Stimulated activated CD4-positive, alpha-beta T cell treated with anti-CD3 and anti-CD28 coated beads, TNF-alpha, amount 100 ng/mL, for 48 hours (primary cell): ENCODE data around the gene EMC10.
"Not testable (repeated sequence)": the region's sequence is repeated elsewhere in the genome, so short reads cannot be mapped to it uniquely, and the experiment has no call there.

Source experiments
- DNase-seq, 3 donors: peaks; one replicate each; pipeline ENCODE4 v3.0.0-alpha.2; 2020; ENCODE audit warnings: low read depth in 3 of 3

EMC10 gene

GRCh38 chr19:50513746-50514345, 37.5 kb downstream of the EMC10 start, which contains the start of gene ASPDH:
Gene ASPDH, minus strand, starts transcription at chr19:50513913. Its CDS starts 90 bp downstream, at chr19:50513823.
- DNase-seq: no peak

- DNase-seq: no peak
Measured at GRCh38 chr19:50514346-50515167, 38.2 kb downstream of the EMC10 start.

DNA sequence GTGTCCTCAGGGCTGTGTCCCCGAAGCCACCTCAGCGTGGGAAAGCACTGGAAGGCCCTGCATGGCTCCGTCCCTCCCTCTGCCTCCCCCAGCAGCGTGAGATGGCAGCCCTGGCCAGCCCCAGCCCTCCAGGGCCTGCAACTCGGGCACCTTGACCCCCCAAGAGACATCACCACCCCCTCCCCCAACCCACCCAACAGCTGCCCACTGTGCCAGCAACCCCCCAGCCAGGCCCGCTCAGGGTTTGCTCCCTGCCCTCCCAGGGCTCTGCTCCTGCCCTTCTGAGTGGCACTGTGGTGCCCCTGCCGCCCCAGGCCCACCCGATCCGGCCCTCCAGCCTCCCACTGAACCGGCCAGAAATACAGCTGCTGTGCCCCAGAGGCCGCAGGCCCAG, 38.9 kb downstream of the EMC10 start:
- no peak for DNase-seq

DNA sequence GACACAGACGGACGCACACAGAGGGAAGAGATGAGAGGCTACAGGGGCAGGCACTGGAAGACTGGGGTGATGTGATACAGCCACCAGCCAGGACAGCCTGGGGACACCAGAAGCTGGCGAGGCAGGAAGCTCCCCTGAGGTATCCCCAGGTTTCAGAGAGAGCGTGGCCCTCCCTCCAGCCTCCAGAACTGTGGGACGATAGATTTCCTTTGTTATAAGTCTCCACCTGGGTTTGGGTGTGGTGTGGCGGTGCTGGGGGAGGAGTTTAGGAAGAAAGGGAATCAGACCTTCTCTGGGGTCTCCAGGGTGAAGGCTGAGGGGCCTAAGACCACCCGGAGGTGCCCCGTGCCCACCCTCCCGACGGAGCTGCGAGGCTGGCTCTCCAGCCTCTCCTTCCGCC, 40.1 kb downstream of the EMC10 start:
- DNase-seq: no peak

DNA sequence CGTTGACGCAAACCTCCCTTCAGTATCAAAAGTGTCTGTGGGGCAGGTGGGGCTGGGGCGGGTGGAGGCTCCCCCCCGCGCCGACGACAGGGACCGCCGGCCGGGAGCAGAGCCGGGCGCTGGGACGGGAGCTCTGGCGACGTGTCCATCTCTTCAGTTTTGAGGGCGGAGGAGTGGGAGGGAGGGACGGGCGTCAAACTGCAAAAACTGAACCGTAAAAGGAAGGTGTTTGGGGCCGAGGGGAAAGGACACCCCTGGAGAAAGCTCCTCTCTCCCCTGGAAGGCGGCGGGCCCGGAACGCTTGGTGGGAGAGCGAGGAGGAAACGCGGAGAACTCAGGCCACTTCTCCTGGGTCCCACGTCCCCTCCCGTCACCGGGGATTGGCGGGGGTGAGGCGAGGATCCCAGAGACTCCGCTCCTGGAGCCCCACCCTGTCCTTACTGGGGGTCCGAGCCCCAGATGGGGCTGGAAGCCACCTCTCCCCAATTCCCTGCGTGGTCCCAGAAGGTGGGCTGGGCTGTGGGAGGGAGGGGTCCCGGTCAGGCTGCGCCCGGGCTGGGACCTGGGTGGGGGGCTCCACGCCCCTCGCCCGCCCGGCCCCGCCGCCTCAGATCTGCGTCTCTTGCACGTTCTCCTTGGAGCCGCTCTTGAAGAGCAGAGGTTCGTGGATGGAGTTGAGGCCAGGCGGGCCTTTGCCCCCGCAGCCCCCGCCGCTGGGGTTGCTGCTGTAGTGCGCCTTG, 40.8 kb downstream of the EMC10 start:
- no peak for DNase-seq

- no peak for DNase-seq
Measured at GRCh38 chr19:50517704-50518075, 41.4 kb downstream of the EMC10 start.

GRCh38 chr19:50518091-50519005, 42.0 kb downstream of the EMC10 start:
- no peak for DNase-seq

- no peak for DNase-seq
Measured at GRCh38 chr19:50519006-50519575, 42.8 kb downstream of the EMC10 start.

- DNase-seq: no peak
Measured at GRCh38 chr19:50520822-50521465, 44.6 kb downstream of the EMC10 start.

DNA sequence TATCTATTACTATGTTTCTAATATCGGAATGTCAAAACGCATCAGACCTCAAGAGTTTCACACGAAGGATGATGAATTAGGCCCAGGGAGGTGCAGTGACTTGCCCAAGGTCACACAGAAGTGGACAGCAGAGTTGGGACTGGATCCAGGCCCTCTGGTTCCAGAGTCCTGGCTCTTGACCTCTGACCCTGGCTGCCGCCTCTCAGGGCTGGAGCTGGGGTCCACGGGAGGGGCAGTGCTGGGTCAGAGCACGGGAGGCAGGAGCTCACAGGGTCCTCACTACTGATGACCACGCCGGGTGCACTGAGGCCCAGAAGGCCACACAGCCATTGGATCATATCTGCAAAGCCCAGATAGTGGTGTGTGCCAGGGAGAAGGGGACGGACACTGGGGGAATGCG, 46.6 kb downstream of the EMC10 start:
- DNase-seq: no peak

DNA sequence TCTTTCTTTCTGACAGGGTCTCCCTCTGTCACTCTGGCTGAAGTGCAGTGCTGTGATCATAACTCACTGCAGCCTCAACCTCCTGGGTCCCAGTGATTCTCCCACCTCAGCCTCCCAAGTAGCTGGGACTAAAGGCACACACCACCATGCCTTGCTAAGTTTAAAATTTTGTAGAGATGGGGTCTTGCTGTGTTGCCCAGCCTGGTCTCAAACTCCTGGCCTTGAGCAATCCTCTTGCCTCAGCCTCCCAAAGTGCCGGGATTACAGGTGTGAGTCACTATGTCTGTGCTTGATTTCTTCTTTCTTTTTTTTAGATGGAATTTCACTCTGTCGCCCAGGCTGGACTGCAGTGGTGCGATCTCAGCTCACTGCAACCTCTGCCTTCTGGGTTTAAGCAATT, 51.7 kb downstream of the EMC10 start:
- DNase-seq: not testable (repeated sequence)

GRCh38 chr19:50531171-50531612, 54.9 kb downstream of the EMC10 start:
- no peak for DNase-seq

DNA sequence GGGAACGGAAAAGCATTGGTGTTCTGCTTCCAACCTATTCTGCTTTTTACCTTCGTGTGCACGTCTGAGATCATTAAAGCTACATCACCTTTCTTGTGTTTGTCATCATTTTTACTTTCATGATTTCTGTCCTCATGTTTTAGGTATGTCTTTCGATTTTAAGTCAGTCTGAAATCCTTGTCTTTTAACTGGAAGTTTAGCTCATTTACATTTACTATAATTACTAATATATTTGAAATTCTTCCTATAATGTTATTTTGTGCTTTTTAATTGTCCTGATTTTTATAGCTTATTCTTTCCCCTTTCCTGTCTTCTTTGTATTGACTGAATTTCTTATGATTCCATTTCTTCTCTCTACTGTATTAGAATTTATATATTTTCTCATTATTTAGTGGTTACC, 56.6 kb downstream of the EMC10 start:
- DNase-seq: no peak

DNA sequence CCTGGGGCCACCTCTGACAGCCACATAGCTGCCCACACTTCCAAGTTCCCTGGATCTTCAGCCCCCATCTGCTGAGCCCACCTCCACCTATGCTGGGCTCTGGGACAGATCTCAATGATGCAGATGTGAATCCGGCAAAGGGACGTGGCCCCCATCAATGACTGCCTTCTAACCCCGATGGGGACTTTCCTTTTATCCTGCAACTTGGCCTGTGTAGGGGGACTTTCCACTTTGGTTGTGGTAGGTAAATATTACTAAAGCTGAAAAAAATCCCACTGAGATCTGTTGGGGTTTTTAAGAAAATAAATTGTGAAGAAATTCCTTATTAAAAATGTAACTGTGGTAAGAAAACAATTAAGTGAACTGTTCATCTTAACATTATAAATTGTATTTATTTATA, 58.2 kb downstream of the EMC10 start:
- DNase-seq: no peak

DNA sequence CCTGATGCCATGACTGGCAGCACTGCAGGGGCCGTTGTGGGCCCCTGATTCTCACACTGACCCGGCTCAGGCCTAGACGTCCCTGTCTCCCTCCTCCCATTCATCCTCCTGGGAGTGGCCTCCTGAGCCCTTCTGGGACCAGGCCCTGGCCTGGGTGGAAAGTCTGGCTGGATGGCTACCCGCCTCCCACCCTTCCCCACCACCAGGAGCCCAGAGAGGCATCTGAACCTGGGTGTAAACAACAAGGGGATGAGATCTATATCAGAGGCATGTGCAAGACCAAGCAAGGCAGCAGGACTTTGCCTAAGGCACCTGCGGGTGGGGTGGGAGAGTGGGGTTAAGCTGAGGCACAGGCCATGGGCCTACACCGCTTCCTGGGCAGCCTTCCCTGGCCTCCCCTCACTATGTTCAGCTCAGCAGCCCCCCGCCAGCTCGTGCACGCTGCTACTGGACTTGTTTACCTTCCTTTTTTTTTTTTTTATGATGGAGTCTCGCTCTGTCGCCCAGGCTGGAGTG, 59.4 kb downstream of the EMC10 start:
- DNase-seq: no peak

DNA sequence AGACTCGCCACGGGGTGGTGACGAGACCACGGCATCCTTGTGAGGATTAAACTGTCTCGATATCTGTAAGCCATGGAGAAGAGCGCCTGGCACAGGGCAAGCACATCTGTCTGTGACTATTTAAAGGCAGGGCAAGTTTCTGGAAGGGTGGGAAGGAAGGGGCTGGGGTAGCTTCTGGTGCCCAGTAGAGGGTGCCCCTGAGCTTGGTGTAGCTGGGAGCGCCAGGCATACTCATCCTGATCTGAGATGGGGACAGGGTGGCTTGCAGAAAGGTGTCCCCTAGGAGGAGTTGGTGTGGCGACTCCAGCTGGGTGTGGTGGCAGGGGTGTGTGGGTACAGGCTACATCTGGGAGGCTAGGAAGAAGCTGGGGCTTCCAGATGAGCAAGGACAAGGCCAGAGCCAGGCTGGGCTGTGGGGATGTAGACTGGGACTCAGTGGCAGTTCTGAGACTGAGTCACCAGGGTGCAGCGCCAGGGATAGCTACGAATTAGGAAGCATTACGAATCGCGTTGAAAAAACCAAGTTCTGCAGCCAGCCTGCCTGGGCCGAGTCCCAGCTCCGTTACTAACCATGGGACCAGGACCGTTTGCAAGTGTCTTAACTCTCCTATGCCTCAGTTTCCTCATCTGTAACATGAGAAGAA, 60.5 kb downstream of the EMC10 start:
- no peak for DNase-seq

DNA sequence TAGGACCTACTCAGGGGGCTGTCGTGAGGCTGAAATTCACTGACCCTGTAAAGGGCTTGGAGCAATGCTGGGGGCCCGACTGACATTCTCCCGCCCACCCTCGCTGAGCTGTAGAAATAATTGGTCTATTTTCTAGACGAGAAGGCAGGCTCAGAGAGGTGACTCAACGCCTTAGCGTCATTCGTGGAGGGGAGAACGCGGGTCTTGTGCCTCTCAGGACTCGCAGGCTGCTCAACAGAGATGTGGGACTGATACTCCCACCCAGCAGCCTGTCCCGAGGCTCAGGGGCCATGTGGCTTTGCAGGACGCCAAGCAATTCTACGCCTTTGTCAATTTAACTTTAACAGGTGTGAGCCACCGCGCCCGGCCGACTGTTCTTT, 61.0 kb downstream of the EMC10 start:
- DNase-seq: no peak

DNA sequence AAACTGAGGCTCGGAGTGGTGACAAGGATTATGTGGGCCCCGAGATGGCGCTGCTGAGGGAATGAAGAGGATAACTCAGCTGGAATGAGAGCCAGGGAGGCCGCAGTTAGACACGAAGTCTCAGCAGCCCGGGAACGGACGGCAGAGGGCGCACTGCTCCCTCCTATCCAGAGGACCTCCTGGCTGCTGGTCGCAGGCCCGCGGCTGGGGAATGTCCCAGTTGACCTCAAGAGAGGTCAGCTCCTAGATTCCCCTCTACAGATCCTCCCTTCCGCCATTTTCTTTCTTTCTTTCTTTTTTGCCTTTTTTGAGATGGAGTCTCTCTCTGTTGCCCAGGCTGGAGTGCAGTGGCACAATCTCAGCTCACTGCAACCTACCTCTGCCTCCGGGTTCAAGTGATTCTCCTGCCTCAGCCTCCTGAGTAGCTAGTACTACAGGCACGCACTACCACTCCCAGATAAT, 61.5 kb downstream of the EMC10 start:
- peak; percentile 49 to 64 (median 64) for DNase-seq
